GM15510 (cell line): Measurements from ENCODE around the gene CS.

Experiments used
- POLR2A ChIP-seq: IDR thresholded peaks from 3 replicates; pipeline ENCODE4 v1.6.1; 2011; ENCODE audit warnings: borderline replicate concordance; ENCODE audit not compliant: insufficient read length; ENCODE audit errors: extremely low read depth

CS gene

GRCh38 chr12:56326533-56326932 is 26.4 kb upstream of the CS start:
- no peak for TF ChIP-seq POLR2A

DNA sequence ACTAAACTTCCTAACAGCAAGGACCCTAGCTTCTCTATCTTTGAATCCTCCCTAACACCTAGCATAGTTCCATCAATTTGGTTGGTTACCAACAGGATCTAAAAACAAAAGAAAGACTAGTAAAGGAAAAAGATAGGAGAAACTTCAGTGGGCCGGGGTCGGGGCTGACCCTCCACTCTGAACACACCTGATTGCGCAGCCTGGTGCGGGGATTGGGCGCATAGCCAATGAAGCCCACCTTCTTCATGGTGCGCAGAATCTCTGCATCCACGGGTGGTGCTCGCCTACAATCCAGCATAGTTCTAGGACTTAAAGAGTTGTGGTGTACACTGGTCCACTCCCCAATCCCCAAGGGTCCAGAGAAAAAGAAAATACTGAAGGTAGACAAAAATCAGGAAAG is 26.0 kb upstream of the CS start:
- TF ChIP-seq POLR2A, result no peak

GRCh38 chr12:56324206-56324605 is 24.1 kb upstream of the CS start:
- TF ChIP-seq POLR2A, result no peak

GRCh38 chr12:56321027-56321426 is 20.9 kb upstream of the CS start:
- no peak for TF ChIP-seq POLR2A

- TF ChIP-seq POLR2A, result no peak
Observed at GRCh38 chr12:56317675-56318074, 17.5 kb upstream of the CS start.

- peak; percentile 85 for TF ChIP-seq POLR2A
Observed at GRCh38 chr12:56315622-56316473, 15.7 kb upstream of the CS start, which contains the start of gene CNPY2. Gene CNPY2 (minus strand): TSS chr12:56315988. CDS start chr12:56315217, 771 bp downstream.

GRCh38 chr12:56315249-56315621 is 15.1 kb upstream of the CS start:
- TF ChIP-seq POLR2A, result no peak

DNA sequence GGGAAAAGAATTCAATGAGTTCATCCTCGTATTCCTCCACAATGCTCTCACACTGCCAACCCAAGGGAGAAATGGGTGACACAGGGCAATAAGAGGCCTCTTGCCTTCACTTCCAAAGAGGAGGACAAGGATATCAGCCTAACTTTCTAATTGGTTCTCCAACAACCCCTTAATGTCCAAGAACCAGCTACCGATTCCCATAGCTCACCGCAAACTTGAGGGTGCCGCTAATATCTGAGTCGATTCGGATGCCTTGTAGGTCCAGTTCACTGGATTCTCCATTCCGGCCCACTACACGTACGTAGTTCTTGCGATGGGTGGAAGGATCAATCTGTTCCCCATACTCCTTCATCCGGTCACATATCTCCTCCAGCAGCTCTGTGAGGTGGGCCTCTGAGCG is 10.9 kb upstream of the CS start:
- no peak for TF ChIP-seq POLR2A

DNA sequence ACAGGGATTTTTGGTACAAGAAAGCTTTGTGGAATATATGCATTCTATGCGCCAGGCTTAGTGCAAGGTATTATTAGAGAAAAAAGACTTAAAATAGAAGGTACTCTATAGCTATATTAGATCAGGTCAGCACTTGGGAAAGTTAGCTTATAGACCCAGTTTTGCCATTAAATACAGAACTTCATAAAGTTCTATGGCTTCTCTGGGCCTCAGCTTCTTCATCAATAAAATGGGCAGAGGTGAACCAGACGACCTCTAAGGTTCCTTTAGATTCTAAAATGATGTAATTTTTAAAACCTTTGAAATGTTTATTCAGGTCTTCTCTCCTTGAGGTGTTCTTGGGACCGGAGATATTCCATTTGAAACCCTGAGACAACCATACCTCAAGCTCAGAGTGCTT is 8.6 kb upstream of the CS start:
- no peak for TF ChIP-seq POLR2A

- no peak for TF ChIP-seq POLR2A
Observed at GRCh38 chr12:56307221-56307965, 7.3 kb upstream of the CS start.

DNA sequence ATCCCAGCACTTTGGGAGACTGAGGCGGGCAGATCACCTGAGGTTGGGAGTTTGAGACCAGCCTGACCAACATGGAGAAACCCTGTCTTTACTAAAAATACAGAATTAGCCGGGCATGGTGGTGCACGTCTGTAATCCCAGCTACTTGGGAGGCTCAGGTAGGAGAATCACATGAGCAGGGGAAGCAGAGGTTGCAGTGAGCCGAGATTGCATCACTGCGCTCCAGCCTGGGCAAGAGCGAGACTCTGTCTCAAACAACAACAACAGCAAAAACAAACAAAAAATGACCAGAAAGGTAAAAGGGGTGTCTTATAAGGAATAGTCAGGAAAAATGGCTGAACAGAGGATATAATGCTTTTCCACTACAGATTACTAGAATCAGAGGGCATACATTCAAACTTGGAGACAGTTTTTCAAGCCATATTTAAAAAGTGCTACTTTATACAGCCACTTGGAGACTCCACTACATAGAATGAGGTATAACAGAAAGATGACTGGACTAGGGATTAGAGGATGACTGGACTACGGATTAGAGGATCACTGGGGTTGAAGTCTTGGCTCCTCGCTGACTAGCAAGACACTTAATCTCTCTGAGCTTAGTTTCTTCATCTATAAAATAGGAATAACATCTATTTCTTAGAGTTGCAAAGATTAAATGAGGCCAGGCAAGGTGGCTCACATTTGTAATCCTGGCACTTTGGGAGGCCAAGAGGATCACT is 4.9 kb upstream of the CS start:
- no peak for TF ChIP-seq POLR2A

DNA sequence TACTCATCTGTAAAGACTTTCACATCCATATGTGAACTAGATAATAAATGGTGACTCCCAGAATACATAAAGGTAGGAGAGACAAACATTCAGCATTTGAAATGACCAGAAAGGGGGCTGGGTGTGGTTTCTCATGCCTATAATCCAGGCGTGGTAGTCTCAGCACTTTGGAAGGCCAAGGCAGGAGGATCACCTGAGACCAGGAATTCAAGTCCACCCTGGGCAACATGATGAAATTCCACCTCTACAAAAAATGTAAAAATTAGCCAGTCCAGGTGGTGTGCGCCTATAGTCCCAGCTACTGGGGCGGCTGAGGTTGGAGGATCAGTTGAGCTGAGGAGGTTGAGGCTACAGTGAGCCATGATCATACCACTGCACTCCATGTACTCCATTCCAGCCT is 4.1 kb upstream of the CS start:
- TF ChIP-seq POLR2A, result no peak

- TF ChIP-seq POLR2A, result no peak
Observed at GRCh38 chr12:56300644-56301464, 724 bp upstream of the CS start.

- TF ChIP-seq POLR2A, result no peak
Observed at GRCh38 chr12:56299308-56299852, 750 bp downstream of the CS start.
